Measurements from ENCODE around the gene ZFAND2A. TPM values are rescaled to one million over a fixed set of nuclear protein-coding genes. Genes with fewer than 3 reads are reported as not detected.

ZFAND2A gene
- total and polyA plus RNA-seq, 5 donors: 8.9 to 19.0 (median 12.6) TPM

DNA sequence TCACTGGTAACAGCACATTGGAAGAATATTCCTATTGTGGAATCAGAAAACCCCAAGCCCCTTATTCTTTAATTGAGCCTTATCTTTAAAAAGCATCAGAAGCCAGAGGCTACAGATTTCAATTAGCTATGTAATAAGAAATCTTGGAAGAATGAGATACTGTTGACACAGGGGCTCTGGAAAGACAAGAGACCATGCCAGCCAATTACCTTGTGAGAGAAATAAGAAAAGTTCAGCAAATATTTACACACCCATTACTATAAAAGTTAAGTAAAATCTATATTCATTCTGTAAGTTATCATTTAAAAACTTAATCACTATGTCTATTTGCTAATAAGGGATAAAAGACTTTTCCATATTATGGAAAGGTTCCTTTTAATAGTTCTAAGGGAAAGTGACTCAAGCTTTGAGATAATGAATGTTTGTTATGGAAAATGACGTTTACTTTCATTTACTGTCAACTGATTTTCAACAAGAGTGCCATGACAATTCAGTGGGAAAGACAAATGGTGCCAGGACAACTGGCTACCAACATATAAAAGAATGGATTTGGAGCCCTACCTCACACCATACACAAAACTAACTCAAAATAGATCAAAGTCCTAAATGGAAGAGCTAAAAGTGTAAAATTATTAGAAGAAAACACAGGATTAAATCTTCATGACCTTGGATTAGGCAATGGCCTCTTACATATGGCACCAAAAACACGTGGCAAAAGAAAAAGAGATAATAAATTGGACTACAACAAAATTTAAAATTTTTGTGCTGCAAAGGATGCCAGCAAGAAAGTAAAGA lies 28.3 kb downstream of the ZFAND2A start:
- ATAC-seq (no peak), DNase-seq (no peak)
- 80% methylated on average over 2 of the region's 2 CpGs for WGBS
- no peak overlapping the region for H3K4me3 ChIP-seq (ENCODE audit: low read length)
- no peak overlapping the region for H3K27ac ChIP-seq (ENCODE audit: low read length)
- H3K9me3 ChIP-seq (ENCODE audit: control insufficient read depth, low read length): no peaks in the 10 kb centered on the region
- H3K4me1 ChIP-seq (ENCODE audit: control insufficient read depth, insufficient read depth, low read length): no peaks in the 10 kb centered on the region
- intact Hi-C loops (cut with DNase I): no loop called here
- no peaks in the 10 kb centered on the region for H3K27me3 ChIP-seq (ENCODE audit: control insufficient read depth, insufficient read depth)

DNA sequence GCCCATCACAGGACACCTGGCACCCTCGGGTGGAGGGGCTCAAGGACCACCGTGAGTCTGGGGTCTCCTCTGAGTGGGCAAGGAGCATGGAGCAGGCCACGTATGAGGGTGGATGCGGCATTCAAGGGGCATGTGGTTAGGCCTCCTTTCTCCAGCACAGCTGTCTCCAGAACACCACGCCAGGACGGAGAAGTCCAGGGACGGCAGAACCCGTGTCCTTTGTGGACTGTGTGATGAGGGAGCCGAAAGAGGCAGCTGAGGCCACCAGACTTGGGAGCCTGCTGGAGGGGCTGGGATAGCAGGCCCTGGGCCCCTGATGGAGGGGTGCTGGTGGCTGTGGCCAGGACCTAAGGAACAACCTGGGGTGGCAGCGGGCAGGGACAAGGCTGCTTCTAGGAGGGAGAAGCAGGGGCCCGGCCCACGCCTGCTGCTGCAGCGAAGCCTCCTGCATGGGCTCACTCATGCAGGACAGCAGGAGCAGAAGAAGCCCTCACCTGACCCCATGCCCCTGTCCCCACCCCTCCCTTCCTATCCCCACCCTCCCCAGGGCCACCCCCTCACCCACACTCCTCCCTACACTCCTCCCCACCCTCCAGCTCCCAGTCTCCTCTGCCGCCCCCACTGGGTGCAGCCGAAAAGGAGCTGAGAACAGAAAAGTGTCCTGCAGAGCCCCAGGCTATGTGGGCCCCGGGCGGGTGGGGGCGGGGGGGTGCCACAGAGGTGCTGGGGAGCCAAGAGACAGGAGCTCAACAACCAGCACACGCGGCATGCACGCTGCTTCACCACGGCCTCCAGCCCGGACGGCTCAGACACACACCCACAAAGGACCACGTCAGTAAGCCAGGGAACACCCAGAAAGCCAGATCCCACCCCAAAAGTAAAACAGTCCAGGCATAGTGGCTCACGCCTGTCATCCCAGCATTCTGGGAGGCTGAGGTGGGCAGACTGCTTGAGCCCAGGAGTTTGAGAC lies 29.7 kb downstream of the ZFAND2A start:
- no peaks in the 10 kb centered on the region for H3K4me1 ChIP-seq (ENCODE audit: control insufficient read depth, insufficient read depth, low read length)
- no peaks in the 10 kb centered on the region for H3K9me3 ChIP-seq (ENCODE audit: control insufficient read depth, low read length)
- intact Hi-C loops (cut with DNase I): no loop called here
- DNase-seq (peak in 1 of 3 donors; percentile 50), ATAC-seq (peak; percentile 20 to 31)
- no peak overlapping the region for H3K27ac ChIP-seq (ENCODE audit: low read length)
- H3K27me3 ChIP-seq (ENCODE audit: control insufficient read depth, insufficient read depth): no peaks in the 10 kb centered on the region
- WGBS: 95% methylated on average over 26 of the region's 26 CpGs
- no peak overlapping the region for H3K4me3 ChIP-seq (ENCODE audit: low read length)

DNA sequence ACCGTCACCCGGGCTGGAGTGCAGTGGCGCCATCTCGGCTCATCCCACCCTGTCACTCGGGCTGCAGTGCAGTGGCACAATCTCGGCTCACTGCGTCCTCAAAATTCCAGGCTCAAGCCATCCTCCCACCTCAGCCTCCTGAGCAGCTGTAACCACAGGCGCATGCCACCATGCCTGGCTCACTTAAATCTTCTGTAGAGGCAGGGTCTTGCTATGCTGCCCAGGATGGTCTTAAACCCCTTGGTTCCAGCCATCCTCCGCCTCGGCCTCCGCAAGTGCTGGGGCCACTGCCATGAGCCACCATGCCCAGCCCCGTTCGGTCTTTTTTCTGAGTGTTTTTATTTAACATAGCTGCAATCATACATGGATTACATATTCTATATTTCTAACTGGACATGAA lies 30.6 kb downstream of the ZFAND2A start:
- Histone ChIP-seq H3K4me1 (ENCODE audit: control insufficient read depth, insufficient read depth, low read length) (no peaks in the 10 kb centered on the region), H3K9me3 (ENCODE audit: control insufficient read depth, low read length) (no peaks in the 10 kb centered on the region), H3K27ac (ENCODE audit: low read length) (no peak overlapping the region), H3K4me3 (ENCODE audit: low read length) (no peak overlapping the region), H3K27me3 (ENCODE audit: control insufficient read depth, insufficient read depth) (no peaks in the 10 kb centered on the region)
- DNase-seq (peak in 1 of 3 donors; percentile 20), ATAC-seq (no peak)
- intact Hi-C loops (cut with DNase I): no loop called here
- 94% methylated on average over 13 of the region's 13 CpGs for WGBS

DNA sequence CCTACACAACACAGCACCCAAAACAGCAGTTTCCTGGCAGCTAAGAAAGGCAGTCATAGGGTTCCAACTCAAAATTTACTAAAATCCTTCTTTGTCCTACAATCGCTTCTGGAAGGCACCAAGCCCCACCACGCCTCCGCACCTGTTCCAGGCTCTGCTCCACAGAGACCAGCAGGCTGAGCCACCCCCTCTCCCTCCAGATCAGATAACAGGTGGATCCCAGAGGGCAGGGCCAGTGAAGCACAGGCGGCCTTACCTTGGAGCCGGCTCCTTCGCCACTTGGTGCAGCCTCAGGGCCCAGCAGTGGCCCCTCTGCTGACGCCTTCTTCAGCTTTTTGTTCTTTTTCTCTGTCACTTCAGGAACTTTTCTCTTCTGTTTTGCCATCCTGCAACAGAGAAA lies 33.0 kb downstream of the ZFAND2A start:
- no peak overlapping the region for H3K27ac ChIP-seq (ENCODE audit: low read length)
- H3K4me1 ChIP-seq (ENCODE audit: control insufficient read depth, insufficient read depth, low read length): no peaks in the 10 kb centered on the region
- 93% methylated on average over 7 of the region's 7 CpGs for WGBS
- no peak overlapping the region for H3K4me3 ChIP-seq (ENCODE audit: low read length)
- peak in 1 of 3 donors; percentile 1 for DNase-seq
- intact Hi-C loops (cut with DNase I): no loop called here
- no peak for ATAC-seq
- no peaks in the 10 kb centered on the region for H3K27me3 ChIP-seq (ENCODE audit: control insufficient read depth, insufficient read depth)
- H3K9me3 ChIP-seq (ENCODE audit: control insufficient read depth, low read length): no peaks in the 10 kb centered on the region

DNA sequence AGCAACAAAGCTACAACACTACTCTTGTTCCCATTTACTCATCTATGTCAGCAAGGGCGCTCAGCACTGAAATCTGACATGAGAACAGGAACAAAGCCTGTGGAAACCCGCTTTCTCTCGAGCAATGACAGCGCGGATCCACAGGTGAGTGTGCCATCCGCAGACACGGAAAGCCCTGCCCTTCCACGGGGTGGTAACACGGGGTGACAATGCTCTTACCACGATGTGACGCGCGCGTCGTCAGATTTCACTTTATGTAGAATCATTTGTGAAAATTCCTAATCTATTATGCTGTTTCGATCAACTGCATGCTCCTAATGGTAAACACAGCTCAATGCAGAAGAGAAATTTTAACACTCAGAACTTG lies 34.4 kb downstream of the ZFAND2A start:
- H3K27ac ChIP-seq (ENCODE audit: low read length): no peak overlapping the region
- H3K4me3 ChIP-seq (ENCODE audit: low read length): no peak overlapping the region
- no peaks in the 10 kb centered on the region for H3K27me3 ChIP-seq (ENCODE audit: control insufficient read depth, insufficient read depth)
- DNase-seq (peak in 2 of 3 donors; percentile 36 to 55), ATAC-seq (no peak)
- no peaks in the 10 kb centered on the region for H3K4me1 ChIP-seq (ENCODE audit: control insufficient read depth, insufficient read depth, low read length)
- H3K9me3 ChIP-seq (ENCODE audit: control insufficient read depth, low read length): no peaks in the 10 kb centered on the region
- WGBS: 97% methylated on average over 16 of the region's 16 CpGs
- intact Hi-C loops (cut with DNase I): no loop called here

DNA sequence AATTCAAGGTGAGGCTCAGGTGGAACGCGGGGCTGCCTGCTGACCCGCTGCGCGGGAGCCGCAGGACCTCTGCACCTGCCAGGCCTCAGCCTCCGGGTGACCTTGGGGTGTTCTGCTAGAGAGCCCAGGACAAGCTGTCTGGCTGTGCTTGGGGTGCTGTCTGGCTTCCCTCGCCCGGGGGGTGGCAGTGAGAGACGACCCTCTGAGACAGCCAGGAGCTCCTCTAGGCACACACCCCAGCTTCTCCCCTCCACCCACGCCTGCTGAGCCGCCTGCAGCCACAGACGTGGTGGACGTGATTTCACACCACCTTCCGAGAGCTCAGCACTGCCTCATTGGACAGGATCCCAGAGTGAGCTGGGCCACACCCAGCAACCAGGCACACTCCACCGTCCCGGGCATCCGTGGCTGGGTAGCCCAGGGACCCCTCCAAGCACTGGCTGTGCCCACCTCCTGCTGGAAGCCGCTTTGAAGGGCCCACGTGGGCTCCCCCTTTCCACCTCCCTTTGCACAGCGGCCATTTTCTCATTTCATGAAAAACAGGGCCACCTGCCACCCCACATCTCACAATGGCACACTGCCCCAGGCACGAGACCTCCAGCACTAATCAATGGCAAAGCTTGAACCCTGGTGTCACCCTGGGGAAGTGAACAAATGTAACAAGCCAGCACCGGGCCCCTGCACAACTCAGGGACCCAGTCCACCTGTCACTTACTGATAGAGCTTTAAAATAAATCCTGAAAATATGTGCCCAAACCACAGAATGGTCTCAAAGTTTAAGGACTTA lies 35.0 kb downstream of the ZFAND2A start:
- no peak overlapping the region for H3K4me3 ChIP-seq (ENCODE audit: low read length)
- no peaks in the 10 kb centered on the region for H3K9me3 ChIP-seq (ENCODE audit: control insufficient read depth, low read length)
- WGBS: 61% methylated on average over 23 of the region's 23 CpGs
- intact Hi-C loops (cut with DNase I): no loop called here
- DNase-seq (peak; percentile 42 to 72 (median 61)), ATAC-seq (peak; percentile 50 to 52)
- no peaks in the 10 kb centered on the region for H3K4me1 ChIP-seq (ENCODE audit: control insufficient read depth, insufficient read depth, low read length)
- no peaks in the 10 kb centered on the region for H3K27me3 ChIP-seq (ENCODE audit: control insufficient read depth, insufficient read depth)
- H3K27ac ChIP-seq (ENCODE audit: low read length): no peak overlapping the region

DNA sequence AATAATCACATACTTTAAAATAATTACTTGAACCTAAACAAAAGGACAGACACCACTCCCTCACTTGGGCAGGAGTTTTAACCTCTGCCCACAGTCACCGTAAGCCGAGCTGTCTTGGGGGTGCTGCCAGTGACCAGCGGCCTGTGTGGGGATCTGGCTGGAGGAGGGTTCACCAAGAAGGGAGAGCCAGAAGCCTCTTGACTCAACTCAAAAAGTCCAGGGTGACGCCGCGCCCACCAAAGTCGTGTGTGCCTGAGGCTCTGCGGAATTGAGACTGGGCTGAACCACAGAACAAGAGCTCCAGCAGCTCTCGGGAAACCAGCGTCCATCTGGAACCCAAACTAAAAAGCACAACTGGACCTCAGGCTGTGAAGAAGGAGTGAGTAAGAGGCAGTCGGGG lies 35.8 kb downstream of the ZFAND2A start:
- H3K9me3 ChIP-seq (ENCODE audit: control insufficient read depth, low read length): no peaks in the 10 kb centered on the region
- ATAC-seq (peak; percentile 20 to 39), DNase-seq (peak; percentile 56 to 76 (median 74))
- peak overlapping the region; percentile 6 for H3K4me3 ChIP-seq (ENCODE audit: low read length)
- no peaks in the 10 kb centered on the region for H3K4me1 ChIP-seq (ENCODE audit: control insufficient read depth, insufficient read depth, low read length)
- 49% methylated on average over 11 of the region's 11 CpGs for WGBS
- H3K27ac ChIP-seq (ENCODE audit: low read length): peak overlapping the region; percentile 37
- intact Hi-C loops (cut with DNase I): no loop called here
- no peaks in the 10 kb centered on the region for H3K27me3 ChIP-seq (ENCODE audit: control insufficient read depth, insufficient read depth)

DNA sequence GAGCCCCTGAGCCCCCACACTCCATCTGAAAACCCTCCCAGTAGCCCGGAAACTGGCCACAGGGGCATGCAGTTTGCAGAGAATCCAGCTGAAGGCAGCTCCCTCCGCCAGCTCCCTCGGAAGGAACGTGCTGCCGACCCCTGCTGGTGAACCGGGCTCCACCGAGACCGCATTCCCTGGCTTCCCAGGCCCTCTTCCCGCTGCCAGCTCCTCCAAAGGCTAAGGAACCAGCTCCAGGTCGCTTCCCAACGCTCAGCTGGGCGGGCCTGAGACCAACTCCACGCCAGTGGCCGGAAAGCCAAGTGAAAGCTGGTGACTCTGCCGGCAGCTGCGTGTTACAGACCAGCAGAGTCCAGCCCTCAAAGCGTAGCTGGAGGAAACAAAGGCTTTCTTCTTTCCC lies 36.3 kb downstream of the ZFAND2A start:
- peak overlapping the region; percentile 6 for H3K4me3 ChIP-seq (ENCODE audit: low read length)
- DNase-seq: peak; percentile 93 to 97 (median 96)
- H3K4me1 ChIP-seq (ENCODE audit: control insufficient read depth, insufficient read depth, low read length): no peaks in the 10 kb centered on the region
- 14% methylated on average over 17 of the region's 17 CpGs for WGBS
- intact Hi-C loops (cut with DNase I): loop anchor here in 1 of 4 donors (2.0 kb wide), 1 partner anchor 37 kb away; no protein-coding TSS in a partner anchor
- peak overlapping the region; percentile 37 for H3K27ac ChIP-seq (ENCODE audit: low read length)
- no peaks in the 10 kb centered on the region for H3K9me3 ChIP-seq (ENCODE audit: control insufficient read depth, low read length)
- H3K27me3 ChIP-seq (ENCODE audit: control insufficient read depth, insufficient read depth): no peaks in the 10 kb centered on the region
- peak; percentile 96 to 97 for ATAC-seq

DNA sequence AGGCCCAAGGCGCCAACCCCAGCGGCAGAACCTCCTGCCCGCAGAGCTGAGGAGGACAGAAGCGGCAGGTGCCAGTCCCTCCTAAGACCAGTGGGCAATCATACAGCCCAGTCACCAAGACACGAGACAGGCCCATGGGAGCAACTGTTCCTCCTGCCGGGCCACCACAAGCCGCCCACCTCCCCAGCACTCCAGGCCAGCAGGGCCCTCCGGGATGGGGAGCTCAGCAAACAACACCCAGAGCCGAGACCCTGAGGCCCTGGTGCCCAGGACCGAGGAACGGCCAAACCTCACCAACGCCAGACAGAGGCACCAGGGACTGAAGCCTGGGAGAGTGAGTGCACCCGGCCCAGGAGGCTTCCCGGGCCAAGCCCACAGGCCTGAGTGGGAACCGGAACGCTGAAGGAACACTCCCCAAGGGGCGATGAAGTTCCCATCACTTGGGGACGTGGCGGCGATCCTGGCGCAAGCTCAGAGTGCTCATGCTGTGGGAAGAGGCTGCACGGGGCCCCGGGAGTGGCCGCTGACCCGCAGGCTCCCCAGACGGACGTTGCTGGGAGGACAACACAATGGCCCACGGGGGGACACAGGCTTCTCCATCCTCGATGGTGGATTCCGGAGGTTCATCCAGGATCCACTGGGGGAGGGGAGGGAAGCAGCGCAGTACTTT lies 37.0 kb downstream of the ZFAND2A start:
- intact Hi-C loops (cut with DNase I): loop anchor here in 1 of 4 donors (2.0 kb wide), 1 partner anchor 36 kb away; no protein-coding TSS in a partner anchor
- DNase-seq (peak; percentile 42 to 78 (median 67)), ATAC-seq (peak; percentile 8 to 24)
- Histone ChIP-seq H3K27me3 (ENCODE audit: control insufficient read depth, insufficient read depth) (no peaks in the 10 kb centered on the region), H3K4me1 (ENCODE audit: control insufficient read depth, insufficient read depth, low read length) (no peaks in the 10 kb centered on the region), H3K4me3 (ENCODE audit: low read length) (no peak overlapping the region), H3K9me3 (ENCODE audit: control insufficient read depth, low read length) (no peaks in the 10 kb centered on the region), H3K27ac (ENCODE audit: low read length) (peak overlapping the region; percentile 3)
- WGBS: 57% methylated on average over 31 of the region's 31 CpGs

All from right cardiac atrium (tissue), 5 donors.